HG02870 (cell line): Measurements from ENCODE around the gene UNCX.

ENCODE experiments used
- ATAC-seq: cut with Tn5 transposase; IDR thresholded peaks from one replicate; pipeline ENCODE4 v1.9.1; 2021; ENCODE audit warnings: mild to moderate bottlenecking, moderate library complexity; ENCODE audit not compliant: unreplicated experiment

The UNCX gene

DNA sequence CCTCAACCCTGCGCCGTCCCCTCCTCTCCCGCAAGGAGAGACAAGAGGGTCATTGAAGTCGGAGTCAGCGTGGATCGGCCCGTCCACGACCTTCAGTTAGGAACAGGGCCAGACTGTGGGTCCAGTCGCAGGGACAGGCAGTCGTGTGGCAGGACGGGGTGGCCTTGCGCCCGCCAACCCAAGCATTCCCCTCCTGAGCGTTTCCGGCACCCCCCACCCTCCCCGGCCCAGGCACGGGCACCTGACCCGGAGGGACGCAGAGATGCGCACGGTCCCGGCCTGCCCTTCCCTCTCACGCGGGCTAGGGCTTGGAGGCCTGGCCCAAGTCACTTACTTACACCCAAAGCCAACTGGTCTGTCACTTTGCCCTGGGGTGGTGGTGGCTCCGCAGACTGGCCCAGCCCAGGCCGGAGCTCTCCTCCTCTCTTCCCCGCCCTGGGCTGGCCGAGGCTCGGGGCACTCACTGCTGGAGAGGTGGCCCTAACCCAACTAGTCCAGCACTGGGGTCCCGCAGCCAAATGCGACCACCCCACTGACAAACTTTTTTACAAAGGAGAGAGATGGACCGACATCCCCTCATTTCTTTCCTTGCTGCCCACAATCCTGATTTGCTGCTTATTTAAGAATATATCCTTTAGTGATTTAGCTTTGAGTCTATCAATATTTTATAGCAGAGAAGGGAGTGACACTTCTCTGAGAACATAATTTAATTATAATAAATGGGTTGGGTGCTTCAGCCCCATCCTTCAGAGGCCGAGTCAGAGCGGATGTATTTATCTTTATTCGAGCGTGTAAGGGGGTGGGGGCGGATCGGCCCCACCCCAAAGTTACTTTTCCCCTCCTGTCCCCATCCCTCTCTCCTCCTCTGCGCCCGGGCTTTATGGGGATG, 1.2 kb upstream of the UNCX start:
- ATAC-seq = no peak

DNA sequence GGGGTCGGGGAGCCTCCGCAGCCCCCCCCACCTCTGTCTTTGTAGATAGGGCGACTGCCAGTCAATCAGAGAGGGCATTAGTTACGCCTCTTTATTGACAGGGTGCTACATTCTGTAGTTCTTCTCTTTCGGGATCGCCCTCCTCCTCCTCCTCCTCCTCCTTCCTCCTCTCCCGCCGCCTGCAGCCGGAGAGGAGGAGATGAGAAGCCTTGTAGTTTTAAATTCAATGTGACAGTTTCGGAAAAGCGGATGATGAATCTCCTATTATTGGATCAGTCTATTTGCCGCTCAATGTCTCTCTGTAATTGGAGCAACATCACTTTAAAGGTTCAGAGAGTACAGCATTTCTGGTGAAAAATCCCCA, 587 bp upstream of the UNCX start:
- no peak for ATAC-seq

DNA sequence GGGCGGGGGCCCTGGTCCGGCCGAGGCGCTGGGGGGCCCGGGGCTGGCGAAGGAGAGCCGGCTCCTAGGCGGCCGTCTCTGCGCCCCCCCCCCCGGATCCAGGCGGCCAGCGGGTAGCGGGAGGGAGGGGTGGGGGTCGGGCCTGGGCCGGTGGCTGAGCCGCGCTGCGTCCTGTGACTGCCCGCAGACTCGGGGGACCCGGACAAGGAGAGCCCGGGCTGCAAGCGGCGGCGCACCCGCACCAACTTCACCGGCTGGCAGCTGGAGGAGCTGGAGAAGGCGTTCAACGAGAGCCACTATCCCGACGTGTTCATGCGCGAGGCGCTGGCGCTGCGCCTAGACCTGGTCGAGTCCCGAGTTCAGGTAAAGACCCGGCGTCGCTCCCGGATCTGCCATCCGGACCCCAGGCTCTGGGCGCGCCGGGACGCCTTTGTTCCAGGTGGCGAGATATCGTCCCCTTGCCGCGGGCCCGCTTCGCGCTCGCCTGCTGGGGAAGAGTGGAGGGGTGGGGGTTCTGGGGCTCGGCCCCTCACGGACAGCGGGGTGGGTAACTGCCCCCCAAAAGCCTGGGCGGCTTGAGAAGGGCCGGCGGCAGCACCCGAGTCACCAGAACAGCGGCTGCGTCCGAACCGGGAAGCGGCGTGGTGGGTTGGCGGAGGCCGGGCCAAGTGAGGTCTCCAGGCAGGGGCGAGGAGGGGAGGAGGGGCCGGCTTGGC, 819 bp downstream of the UNCX start:
- no peak for ATAC-seq

DNA sequence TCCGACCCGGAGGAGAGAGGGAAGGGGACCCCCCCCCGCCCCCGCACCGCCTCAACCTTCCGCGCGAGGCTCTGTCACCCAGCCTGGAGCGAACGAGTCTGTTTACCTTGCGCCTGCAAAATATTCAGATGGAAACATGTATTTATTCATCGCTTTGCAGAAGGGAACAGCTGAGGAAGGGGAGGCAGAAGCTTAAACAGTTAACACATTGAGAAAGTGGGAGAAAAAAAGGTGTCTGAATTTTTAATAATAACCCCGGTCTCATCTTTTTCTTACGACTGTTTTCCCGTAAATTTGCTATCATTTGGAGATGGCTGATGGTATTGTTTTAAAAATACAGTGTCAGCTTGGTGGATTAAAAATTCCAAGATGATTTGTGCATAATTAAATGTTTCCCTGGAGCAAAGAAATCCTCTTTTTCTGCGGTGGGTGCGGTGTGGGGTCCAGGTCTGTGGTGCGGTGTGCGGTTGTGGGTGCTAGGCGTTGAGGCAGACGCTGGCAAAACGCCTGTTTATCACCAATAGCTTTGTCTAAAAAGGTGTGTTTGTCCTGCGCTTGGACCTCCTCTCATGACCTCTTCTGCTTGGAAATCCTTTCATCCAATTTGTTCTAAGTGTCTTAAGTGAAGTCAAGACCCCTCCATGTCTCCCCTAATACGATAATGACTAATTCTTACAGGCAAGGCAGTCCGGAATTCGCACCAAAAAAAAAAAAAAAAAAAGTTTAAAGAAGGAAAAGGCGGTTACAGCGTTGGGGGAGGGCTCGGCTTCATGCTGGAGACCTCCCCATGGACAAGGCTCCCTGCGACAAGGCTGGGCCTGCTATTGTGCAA, 1.6 kb downstream of the UNCX start:
- ATAC-seq = no peak

DNA sequence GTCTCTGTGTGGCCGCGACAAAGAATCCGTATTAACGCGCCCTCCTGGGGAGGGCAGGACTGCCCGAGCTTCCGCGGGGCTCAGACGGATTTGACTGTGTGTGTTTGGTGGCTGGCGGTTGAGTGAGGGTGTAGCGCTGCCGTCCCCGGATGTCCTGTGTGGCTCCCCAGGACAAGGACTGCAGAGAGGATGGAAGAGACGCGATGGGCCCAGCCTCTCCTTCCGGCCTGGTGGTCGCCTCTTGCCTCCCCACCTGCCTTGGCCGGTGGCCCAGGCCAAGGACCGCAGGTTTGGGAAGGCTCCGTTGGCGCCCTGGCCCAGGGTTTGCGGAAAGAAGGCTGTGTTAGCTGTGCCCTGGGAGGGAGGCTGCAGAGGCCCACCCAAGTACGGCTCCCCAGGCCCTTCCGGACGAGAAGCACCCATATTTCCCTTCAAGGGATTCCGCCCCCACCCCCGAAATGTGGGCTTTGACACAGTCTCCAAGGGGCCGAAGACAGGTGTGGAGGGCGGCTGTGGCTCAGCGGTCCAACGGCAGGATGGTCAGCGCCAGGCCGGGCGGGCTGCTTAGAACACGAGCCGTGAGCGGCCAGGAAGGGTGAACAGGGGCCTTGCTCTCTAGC, 2.3 kb downstream of the UNCX start:
- no peak for ATAC-seq

DNA sequence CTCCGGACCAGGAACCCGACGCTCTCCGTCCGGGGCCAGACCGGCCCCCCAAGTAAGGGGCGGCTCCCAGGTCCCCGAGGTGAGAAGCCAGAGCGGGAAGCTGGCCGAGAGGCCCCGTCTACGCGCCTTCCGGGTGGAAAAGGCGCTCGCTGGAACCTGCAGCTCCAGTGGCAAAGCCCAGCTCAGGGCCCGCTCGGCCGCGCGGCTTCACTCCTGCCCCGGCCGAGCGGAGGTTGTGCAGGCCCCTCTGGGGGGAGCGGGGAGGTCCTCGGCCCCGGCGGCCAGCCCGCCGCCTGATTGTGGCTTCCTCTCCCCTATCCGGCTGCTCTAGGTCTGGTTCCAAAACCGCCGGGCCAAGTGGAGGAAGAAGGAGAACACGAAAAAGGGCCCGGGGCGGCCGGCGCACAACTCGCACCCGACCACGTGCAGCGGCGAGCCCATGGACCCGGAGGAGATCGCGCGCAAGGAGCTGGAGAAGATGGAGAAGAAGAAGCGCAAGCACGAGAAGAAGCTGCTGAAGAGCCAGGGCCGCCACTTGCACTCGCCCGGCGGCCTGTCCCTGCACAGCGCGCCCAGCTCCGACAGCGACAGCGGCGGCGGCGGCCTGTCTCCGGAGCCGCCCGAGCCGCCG, 2.9 kb downstream of the UNCX start:
- no peak for ATAC-seq

DNA sequence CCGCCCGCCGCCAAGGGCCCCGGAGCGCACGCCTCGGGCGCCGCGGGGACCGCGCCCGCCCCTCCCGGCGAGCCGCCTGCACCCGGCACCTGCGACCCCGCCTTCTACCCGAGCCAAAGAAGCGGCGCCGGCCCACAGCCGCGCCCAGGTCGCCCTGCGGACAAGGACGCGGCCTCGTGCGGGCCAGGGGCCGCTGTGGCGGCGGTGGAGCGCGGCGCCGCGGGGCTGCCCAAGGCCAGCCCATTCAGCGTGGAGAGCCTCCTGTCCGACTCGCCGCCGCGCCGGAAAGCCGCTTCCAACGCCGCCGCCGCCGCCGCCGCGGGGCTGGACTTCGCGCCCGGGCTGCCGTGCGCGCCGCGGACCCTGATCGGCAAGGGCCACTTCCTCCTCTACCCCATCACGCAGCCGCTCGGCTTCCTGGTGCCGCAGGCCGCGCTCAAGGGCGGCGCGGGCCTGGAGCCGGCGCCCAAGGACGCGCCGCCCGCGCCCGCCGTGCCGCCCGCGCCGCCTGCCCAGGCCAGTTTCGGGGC, 3.5 kb downstream of the UNCX start:
- no peak for ATAC-seq

DNA sequence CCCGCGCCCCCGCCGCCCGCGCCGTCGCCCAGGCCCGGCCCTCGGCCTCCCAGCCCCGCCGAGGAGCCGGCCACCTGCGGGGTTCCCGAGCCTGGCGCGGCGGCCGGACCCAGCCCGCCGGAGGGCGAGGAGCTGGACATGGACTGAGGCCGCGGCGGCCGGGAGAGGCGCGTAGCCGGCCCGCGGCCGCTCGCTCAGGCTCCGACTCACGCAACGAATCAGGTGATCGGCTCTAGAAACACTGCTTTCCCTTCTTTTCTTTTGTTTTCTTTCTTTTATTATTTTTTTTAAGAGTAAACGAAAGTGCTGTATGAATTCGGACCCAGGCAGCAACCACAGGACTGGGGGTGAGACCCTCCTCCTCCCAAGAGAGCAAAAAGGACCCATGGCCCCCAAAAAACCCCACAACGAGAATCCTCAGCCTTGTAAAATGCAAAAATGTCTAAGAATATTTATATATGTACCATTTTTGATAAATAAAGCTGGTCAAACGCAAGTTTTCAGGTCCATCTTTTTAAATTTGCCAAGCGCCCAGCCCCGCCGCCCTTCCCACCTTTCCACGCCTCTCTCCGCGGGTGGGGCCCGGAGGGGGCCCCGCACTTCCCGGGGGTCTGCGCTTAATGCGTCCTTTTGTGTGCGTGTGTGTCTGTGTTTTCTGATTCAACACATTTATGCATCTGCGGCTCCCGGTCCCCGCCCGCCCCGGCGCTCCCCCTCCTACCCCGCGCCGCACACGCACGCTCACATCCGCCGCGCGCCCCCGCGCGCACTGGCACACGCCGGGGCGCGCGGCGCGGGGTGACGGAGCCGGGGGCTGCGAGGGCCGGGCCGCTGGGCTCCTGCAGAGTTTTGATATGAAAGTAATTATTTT, 4.4 kb downstream of the UNCX start:
- no peak for ATAC-seq

DNA sequence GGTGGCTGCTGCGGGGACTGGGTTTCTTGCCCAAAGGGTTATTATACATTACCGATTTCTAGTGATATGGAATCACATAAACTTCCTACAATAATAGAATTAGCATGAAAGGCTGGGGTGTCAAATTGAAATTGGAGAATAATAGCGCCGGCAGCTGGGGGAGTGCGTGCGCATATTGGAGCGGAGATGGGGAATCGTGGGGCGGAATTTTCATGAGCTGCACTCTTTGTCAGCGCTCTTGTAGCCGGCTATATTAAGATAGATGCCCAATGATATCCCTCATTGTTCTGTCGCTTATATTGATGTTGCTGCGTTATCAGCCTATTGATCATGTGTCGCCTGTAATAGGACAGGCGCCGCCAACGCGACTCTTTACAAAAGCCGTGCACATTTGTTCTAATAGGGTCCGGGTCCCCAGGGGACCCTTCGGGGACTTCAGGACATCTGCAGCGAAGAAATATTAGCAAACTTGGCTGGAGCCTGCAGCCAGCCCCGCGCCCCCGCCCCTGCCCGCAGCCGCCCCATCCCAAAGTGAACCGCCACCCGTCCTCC, 5.1 kb downstream of the UNCX start:
- ATAC-seq = no peak

DNA sequence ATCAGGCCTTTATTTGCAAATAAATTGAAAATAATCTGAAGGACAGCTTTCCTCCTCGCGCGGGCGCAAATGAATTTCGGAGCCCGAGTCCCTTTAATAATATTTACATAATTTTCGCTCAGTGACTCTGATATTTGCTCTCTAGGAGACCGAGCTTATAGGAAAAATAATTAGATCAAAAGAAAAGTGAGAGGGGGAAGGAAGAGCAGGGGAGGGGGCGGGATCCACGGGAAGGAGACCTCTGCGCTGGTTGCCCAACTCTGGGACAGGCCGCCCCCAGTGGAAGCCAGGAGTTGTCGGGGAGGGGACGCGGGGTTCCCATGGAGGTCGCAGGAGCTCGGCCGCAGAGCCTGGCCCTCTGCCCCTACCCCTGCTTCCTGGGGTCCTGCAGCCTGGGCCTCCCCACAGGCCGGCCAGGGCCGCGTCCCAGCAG, 5.8 kb downstream of the UNCX start:
- no peak for ATAC-seq

DNA sequence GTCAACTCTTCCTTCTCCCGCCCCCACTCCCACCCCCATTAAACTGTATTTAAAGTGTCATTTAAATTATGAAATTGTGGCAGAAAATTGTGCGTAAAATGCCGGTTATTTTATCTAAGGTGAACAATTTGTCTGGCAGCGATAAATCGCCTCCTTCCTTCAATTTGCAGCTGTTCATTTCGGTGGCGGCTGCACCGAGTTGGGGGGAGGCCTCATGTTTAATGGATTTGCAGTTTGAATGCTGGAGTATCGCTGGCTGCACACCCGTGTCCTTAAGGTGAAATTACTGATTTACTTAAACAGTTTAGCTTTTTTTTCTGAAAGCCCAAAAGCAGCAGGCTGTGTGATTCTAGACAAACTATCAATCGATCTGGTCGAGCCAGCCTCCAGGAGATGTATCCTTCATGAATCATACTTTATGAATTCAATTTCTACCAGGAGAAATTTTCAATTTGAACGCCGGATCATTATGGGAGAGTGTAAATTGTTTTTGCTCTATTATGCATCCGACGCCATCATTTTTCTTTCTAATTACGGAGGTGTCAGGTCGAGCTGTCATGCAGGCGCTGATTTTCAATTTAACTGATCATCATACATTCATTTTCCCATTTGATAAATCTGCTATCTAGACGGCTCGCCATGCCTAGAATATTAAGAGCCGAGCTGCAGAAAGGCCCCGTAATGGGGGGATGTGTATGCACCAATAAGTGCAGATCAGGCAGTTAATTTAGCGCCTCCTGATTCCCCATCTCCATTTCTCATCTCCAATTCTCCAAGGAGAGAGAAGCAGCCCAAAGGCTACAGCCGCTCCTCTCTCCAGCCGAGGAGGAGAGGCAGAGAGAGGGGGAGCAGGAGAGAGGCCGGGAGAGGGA, 6.5 kb downstream of the UNCX start:
- no peak for ATAC-seq

DNA sequence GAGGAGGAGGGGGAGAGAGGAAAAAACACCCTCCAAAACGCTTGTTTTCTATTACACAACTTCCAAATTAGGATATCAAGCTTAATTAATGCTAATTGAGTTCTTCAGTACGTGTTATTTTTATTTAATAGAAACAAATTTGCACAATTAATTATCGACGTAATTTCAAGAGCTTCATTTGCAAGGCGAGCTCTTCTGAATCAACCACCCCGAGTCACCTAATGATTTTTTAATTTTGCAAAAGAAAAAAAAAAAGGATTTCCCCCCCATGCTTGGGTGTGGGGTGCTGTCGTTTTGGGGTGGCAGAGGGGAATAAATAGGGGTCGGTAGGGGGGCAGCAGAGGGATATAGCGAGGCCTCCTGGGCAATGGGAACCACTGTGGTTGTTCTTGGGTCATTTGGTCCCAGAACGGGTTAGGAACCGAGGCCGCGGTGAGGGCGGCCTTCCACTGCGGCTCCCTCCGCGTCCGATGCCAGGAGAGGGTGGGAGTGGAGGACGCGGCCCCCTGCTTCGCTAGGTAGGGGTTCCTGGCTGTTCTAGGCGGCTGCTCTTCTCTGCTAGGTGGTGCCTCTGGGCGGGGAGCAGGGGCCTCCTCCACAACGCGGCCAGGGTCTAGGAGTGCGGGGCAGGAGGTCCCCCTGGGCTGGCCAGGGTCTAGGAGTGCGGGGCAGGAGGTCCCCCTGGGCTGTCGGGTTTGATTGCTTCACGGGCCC, 7.3 kb downstream of the UNCX start:
- no peak for ATAC-seq

DNA sequence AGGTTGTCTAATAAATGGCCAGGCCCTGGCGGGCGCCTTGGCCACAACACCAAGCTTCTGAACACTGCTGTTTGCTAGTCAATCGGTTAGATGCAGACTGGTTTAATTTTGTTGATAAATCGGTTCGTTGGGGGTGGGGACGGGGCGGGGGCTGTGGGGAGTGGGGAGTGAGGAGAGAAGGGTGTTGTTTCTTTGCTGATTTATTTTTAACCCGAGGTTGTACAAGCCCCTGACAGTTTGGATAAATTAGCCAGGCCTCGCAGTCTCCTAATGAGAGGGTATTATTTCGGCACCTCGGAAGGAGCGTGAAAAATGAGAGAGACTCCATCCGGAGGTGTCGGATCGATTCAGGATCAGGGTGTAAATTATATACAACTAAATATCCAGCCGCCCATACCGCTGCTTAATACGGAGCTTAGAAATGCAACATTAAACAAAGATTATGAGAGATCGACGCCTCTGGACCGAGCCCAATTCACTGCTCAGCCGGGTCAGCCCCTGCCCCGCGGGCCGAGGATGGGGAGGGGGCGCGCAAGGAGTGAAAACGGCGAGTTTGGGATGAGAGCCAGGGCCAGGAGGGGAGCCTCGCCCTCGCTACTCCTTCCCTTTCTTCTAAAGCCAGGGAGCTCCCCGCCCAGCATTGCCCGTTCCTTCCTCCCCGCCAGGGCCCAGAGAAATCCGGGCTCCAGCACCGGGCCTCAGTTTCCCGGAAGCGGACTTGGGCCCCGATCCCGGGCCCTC, 8.0 kb downstream of the UNCX start:
- no peak for ATAC-seq

DNA sequence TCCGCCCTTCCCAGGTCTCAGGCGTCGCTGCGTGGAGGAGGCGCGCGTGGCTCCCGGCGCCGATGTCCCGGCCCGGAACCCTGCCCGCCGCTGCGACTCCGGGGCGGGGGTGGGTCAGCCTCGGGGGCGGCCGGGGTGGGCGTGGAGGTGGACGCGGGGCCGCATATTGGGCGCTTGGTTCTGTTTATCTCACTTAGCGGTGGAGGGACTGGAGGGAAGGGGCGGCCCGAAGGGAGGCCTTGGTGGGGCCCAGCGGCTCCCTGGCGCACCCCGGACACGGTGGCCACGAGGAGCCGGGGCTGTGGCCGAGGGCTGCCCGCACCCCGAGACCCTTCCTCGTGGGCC, 8.6 kb downstream of the UNCX start:
- ATAC-seq = no peak

DNA sequence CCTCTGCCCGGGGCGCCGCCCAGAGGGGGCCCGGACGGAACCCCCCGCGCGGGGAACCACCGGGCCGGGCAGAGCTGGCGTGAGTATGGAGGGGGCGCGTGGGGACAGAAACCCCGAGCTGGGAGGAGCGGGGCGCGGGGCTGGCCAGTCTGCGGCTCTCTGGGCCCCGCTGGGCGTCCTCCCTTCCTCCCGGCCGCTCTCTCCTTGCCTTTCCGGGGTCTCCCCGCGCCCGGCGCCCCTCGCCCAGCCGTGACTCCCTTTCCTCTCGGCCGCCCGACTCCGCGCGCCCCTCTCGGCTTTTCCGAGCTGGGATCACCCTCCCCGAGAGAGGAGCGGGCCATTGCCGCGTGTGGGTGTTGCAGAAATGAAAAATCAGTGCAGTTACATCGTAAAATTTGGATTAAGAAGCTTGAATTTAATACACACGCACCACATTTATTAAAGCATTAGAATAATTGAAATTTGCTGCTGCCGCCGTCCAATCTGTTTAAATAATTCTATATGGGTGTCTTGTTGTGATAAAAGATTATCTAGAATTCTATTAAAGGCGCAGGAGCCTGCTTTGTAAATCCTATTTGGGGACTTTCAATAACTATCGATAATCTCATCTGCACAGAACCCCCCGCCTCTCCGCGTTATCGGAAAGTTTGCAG, 9.1 kb downstream of the UNCX start:
- no peak for ATAC-seq

DNA sequence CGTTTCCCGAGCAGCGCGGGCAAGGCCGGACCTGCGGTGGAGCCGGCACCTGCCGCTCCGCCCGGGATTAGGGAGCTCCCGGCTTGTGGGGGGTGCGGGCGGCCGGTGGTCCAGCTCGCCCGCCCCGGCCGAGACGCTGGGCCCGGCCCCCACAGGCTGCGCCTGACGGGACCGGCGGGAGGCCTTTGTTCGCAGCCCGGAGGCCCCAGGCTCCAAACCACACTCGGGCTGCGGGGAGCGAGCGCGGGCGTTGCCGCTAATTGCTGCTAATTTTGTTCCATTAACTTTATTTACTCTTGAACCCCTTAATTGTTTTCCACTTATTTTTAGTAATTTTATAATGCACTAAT, 9.6 kb downstream of the UNCX start:
- no peak for ATAC-seq
